ENCODE data around the gene STON2.
"Not testable (repeated sequence)": the region's sequence is repeated elsewhere in the genome, so short reads cannot be mapped to it uniquely, and the experiment has no call there.

STON2 gene

DNA sequence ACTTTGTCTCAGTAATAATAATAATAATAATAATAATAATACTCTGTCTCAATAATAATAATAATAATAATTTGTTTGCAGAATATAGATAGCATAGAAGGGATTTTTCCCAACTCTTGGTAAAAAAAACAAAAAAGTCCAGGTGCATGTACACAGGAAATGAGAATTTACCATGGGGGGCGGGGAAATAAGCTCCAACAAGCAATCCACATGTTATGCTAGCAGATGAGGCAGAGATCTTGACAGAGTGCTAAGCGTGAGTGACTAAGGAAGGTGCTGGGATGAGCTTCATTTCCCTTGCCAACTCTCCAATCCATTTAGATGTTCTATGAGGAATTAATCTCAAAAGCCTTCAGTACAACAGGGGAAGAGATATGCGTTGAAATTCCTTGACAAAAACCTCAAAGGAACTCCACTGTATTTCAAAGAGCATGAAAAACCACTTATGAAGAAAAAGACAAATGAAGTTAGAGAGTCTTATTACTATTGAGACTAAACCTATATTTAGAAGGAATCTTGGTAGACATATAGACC is 134.4 kb downstream of the STON2 start:
- DNase-seq (ENCODE audit: low read depth): no peak

DNA sequence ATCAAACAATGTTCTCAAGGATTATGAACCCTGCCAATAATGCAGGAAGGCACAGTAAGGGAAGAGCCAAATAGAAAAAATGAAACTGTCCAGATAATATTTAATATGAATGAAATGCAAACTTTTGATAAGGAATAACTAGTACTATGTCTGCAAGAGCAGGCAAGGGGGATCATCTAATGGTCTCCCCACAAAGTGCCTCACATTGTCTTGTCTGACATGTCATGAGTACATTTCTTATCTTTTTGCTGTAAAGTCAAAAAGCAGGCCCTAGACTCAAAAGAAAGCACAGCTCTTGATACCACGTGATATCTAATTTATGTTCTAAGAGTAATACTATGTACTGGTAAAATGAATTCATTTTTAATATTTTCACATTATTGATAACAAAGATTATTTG is 135.5 kb downstream of the STON2 start:
- no peak for DNase-seq (ENCODE audit: low read depth)

DNA sequence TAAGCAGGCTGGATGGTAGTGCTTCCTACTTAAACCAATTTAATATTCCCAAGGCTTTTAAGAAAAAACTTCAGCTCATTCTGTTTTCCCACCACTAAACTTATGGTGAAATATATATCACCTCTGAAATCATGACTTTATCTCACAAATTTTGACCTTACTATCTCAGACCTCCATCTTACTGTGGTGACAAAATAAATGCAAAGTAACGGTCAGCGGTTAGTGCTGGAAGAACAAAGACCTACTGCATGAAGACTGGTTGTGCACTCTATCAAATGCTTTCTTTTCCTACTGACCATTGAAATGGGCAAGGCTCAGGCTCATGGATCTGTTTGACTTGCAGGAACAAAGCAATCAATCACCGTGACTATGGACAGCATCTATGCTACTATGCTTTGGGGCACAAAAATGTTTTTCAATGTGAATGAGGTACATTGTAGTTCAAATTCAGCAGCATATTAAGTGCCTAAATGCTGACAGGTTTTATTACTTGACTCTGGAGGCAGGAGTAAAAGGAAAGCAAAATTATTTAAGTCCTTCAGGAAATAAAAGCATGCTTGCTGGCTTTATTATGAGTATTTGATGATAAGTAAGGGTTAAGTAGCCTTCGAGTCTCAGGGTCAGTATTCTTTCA is 136.2 kb downstream of the STON2 start:
- no peak for DNase-seq (ENCODE audit: low read depth)

DNA sequence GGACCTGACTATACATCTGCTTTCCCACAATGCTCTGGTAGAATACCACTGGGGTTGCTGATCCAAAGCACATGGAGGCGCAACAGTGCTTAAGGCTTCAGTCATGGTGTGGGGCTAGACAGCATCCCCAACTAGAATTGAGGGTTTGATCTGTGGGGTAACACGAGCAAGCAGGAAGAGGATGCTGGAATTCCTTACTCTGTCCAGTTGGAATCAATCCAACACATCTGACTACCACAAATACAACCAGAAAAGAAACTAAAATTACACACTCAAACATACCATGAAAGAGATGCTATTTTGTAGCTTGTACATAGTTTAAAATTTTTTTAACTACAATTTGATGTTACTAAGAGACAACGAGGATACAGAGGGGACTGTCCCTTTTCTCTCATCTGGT is 138.9 kb downstream of the STON2 start:
- no peak for DNase-seq (ENCODE audit: low read depth)

DNA sequence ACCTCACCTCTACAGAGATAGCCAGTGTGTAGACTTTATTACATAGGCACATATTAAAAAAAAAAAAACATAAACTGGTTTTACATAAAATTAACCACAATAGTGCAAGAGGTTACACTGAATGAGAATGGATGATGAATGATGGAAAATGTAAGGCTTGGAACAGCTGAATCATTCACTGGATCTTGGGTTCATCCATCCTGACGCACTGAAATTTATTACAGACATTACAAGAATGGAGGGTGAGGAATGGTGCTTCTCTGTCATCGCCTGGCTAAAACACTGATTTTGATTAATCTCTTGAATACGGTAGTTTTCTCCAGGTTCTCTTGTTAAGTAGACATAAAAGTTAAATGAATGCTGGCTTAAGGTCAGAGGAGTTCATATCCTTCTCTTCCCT is 139.4 kb downstream of the STON2 start:
- DNase-seq (ENCODE audit: low read depth): no peak

DNA sequence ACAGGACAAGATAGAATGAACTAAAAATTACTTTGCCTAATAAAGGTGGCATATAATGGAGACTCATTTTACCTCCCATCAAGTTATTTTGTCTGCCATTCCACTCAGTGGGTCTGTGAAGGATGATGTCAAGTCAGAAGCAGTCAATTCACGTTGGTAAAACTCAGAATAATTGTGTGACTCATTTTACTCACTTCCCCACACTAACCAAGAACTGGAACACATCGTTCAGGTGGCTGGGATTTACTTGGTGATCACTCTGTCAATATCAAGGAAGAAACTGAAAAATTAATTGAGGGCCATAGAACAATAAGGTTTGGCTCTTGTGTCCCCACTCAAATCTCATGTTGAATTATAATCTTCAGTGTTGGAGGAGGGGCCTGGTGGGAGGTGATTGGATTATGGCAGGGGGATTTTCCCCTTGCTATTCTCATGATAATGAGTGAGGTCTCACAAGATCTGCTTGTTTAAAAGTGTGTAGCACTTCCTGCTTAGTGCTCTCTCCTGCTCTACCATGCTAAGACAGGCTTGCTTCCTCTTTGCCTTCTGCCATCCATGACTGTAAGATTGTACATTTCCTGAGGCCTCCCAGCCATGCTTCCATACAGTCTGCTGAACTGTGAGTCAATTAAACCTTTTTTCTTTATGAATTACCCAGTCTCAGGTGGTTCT is 143.7 kb downstream of the STON2 start:
- DNase-seq (ENCODE audit: low read depth): no peak

DNA sequence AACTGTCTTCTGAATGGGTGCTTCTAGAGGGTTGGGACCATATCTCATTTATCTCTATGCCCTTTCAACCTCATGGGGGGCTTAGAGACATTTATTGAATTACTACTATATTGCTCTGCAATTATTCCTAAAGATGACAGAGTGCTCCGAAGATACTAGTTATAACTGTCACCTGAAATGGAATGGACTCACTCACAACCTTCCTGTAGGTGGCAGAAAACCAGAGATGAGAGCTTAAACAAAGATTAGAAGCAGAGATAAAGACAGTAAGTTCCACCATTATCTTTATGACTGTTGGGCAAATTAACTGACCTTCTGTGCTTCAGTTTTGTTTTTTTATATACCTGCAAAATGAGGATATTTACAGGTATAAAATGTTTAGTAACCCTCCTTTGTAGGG is 147.8 kb downstream of the STON2 start:
- no peak for DNase-seq (ENCODE audit: low read depth)

DNA sequence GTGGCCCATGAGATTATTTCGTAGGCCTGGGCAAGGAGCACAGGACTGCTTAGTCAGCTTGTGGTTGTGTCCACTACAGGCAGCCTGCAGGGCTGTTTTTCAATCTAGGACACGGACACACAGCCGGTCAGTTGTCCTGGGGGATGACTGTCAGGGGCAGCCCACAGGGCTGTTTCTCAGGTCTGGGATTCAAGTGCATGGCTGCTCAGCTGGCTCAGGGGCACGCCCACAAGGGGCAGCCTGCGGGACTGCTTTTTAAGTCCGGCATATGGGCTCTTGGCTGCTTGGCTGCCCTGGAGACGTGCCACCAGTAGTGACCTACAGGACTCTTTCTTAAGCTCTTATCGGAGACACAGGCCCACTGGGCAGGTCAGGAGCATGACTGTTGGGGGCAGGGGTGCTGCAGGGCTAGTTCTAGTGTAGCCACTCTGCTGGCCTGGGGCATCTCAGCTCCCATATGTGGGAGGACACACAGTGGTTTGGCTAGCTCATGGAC is 152.8 kb downstream of the STON2 start:
- DNase-seq (ENCODE audit: low read depth): peak; percentile 24

DNA sequence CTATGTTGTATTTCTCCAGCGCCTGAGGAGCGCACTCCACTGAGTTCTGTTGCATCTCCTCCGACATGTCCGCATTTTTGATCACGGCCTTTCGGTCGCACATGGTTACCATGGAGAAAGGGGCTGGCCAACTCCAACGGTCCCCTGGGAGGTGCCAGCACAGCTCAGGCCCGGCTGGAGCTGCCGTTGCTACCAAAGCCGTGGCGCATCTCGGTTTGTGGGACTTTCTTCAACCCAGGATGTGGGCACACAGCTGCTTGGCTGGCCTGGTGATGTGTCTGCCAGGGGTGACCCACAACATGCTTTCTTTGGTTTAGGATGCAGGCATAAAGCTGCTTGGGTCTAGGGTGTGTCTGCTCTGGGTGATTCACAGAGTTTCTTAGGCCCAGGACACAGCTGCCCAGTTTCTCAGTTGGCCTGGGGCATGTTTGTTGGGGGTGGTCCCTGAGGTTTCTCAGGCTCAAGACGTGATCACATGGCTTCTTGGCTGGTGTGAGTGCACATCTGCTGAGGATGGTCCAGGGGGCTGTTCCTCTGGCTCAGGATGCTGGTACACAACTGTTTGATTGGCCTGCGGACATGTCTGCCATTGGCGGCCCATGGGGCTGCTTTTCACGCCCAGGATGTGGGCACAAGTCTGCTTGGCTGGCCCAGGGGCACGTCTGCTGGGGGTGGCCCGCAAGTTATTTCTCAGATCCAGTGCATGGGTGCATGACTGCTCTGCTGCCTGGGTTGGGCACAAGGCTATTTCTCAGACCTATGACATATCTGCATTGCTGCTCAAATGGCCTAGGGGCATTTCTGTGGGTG is 153.5 kb downstream of the STON2 start:
- DNase-seq (ENCODE audit: low read depth): peak; percentile 38

DNA sequence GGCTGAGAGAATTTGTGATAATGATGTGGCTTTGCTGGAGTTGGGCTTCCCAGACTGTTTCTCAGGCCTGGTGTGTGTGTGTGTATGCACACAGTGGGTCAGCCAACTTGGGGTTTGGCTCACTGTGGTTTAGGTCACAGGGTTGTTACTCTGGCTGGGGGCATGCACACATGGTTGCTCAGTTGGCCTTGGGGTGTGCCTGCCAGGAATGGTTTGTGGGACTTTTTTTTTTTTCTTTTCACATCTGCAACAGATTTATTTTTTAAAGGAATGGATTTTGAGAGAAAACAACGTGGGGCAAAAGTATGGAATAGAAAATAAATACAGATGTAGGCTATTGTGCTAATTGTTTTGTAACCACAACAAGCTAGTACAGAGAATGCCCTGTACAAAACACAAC is 154.4 kb downstream of the STON2 start:
- DNase-seq (ENCODE audit: low read depth): peak; percentile 25

DNA sequence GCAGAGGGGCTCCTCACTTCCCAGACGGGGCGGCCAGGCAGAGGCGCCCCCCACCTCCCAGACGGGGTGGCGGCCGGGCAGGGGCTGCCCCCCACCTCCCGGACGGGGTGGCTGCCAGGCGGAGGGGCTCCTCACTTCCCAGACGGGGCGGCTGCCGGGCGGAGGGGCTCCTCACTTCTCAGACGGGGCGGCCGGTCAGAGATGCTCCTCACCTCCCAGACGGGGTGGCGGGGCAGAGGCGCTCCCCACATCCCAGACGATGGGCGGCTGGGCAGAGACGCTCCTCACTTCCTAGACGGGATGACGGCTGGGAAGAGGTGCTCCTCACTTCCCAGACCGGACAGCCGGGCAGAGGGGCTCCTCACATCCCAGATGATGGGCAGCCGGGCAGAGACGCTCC is 155.7 kb downstream of the STON2 start:
- not testable (repeated sequence) for DNase-seq (ENCODE audit: low read depth)

DNA sequence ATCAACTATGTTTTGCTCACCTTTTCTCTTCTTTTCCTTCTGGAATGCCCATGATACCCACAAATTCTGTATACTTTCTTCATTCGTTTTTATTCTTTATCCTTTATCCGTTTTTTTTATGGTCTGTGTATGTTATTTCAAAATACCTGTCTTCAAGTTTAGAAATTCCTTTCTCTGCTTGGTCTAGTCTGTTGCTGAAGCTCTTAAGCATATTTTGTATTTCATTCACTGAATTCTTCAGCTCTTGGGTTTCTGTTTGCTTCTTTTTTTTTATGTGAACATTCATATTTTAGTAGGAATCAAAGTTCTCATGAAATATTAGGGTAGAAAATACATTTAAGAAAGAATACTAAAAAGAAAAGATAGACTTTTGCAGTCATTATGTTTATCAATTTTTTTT is 156.6 kb downstream of the STON2 start:
- no peak for DNase-seq (ENCODE audit: low read depth)

DNA sequence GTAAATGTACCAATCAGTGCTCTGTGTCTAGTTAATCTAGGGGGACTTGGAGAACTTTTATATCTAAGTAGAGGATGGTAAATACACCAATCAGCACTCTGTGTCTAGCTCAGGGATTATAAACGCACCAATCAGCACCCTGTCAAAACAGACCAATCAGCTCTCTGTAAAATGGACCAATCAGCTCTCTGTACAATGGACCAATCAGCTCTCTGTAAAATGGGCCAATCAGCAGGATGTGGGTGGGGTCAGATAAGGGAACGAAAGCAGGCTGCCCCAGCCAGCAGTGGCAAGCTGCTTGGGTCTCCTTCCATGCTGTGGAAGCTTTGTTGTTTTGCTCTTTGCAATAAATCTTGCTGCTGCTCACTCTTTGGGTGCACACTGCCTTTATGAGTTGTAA is 163.3 kb downstream of the STON2 start:
- DNase-seq (ENCODE audit: low read depth): not testable (repeated sequence)

DNA sequence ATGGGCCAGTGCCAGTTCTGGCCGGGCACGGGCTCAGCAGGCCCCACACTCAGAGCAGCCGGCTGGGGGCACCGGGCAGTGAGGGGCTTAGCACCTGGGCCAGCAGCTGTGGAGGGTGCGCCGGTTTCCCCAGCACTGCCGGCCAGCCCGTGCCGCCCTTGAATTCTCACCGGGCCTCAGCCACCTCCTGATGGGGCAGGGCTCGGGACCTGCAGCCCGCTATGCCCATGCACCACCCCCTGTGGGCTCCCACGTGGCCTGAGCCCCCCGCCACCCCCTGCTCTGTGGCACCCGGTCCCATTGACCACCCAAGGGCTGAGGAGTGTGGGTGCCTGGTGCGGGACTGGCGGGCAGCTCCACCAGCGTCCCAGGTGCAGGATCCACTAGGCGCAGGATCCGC is 164.0 kb downstream of the STON2 start:
- DNase-seq (ENCODE audit: low read depth): no peak

DNA sequence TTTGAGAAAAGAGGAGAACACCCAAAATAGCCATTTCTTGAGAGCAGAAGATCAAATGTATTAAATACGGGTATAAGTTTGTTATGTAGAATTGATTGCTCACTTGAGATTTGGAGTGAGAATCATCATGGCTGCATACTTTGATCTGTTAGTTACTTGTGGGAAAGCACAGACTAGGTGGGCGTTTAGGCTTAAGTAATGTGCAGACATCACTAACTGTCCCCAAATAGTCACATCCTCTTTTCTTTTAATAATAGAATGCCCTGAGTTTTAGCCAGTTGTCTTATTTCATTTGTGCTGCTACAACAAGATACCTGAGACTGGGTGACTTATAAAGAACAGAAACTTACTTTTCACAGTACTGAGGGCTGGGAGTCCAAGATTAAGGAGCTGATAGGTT is 165.0 kb downstream of the STON2 start:
- no peak for DNase-seq (ENCODE audit: low read depth)

DNA sequence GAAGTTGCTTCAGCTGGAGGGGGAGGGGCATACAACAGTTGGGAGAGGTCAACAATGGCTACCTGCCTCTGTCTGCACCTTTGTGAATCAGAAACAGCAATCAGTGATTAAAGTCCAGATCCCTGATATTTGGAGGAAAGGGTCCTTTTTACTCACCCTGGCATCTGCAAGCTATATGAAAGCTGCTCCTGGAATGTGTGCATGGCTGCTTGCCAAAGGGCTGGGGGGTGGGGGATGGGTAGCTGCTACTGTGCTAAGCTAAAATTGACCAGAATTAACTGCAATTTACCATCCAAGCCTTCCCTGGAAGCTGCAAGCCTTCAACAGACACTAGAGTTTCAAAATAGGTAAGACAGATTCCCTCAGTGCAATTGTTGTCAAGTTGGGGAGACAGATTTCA is 165.8 kb downstream of the STON2 start:
- no peak for DNase-seq (ENCODE audit: low read depth)

DNA sequence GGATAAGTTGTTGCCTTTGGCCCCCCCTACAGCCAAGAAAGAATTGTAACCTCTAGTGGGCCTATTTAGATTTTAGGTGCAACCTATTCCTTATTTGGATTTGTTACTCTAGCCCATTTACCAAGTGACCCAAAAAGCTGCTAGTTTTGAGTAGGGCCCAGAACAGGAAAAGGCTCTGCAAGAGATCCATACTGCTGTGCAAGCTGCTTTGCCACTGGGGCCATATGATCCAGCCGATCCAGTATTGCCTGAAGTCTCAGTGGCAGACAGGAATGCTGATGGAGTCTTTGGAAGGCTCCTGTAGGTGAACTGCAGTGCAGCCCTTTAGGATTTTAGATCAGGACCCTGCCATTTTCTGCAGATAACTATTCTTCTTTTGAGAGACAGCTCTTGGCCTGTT is 166.5 kb downstream of the STON2 start:
- DNase-seq (ENCODE audit: low read depth): no peak

DNA sequence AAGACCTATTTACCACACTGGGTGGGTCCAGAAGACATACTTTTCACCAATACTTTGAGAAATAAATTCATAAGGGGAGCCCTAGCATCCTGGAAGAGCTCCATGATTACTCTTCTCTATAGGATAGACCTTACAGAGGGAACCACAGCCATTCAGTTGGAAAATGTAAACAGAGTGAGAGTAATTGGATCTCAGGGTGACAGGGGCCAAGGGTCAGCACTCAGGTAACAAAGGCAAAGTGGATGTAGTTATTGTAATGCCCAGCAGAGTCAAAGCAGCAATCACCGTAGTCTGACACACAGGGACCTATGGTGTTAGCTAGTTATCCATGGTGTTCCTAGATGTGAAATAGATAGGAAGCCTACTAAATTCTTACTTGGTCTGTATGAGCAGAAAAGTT is 168.6 kb downstream of the STON2 start:
- DNase-seq (ENCODE audit: low read depth): no peak

DNA sequence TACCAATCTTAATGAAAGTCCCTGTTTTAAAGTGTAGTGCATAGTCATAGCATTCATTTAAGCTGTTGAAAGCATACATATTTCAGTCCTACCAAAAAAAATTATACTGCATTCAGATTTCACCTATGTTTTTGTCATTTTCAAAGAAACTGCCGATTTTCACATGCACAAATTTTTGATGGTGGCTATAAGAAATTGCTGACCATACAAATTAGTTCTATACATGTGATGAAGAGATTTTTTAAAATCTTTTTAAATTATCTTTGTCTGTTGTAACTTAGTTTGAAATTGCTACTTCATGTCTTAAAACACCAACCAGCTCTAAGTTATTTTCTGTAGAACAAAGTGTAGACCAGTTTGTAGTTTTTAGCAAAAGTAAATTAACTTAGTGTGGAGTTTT is 175.9 kb downstream of the STON2 start:
- DNase-seq (ENCODE audit: low read depth): no peak

DNA sequence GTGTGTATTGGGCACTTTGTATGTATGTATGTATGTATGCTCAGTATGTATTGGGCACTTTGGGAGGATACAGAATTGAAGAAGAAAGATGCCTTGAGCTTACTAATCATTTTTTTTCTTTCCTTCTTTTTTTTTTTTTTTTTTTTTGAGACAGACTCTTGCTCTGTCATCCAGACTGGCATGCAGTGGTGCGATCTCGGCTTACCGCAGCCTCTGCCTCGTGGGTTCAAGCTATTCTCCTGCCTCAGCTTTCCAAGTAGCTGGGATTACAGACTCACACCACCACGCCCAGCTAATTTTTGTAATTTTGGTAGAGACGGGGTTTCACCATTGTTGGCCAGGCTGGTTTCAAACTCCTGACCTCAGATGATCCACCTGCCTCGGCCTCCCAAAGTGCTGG is 176.3 kb downstream of the STON2 start:
- not testable (repeated sequence) for DNase-seq (ENCODE audit: low read depth)

DNA sequence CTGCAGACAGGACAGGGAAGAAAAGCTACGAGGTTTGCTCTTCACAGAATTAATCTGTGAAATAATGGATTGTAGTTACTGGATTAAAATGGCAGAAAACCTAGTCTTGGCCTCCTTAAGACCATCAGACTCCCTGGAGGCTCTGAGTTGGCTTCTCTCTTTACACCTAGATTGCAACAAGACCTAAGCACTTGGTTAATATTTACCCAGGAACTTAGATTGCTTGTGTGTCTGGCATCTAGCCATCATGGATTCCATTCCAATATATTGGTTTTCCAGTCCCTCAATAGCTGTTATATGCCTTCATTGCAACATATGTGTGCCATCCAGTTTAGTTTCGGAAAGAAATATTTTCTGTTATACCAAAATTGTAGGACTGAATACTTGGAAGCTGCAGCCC is 177.4 kb downstream of the STON2 start:
- no peak for DNase-seq (ENCODE audit: low read depth)

DNA sequence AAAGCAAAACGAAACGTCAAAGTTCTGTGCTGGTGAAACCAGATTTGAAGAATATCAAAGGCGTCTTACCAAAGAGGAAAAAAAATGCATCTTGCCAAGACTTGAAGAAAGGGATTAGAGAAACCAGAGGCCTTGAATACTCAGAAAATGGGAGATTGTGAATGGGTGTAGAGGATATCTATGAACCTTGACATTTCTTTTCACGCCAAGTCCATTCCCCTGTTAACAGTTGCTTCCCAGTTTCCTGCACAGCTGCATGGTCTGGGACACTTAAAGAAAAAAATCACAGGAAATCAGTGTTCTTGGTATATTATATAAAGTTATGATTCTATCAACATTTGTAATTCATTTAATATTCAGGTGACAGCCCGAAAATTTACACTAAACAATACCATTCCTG is 178.0 kb downstream of the STON2 start:
- DNase-seq (ENCODE audit: low read depth): no peak

DNA sequence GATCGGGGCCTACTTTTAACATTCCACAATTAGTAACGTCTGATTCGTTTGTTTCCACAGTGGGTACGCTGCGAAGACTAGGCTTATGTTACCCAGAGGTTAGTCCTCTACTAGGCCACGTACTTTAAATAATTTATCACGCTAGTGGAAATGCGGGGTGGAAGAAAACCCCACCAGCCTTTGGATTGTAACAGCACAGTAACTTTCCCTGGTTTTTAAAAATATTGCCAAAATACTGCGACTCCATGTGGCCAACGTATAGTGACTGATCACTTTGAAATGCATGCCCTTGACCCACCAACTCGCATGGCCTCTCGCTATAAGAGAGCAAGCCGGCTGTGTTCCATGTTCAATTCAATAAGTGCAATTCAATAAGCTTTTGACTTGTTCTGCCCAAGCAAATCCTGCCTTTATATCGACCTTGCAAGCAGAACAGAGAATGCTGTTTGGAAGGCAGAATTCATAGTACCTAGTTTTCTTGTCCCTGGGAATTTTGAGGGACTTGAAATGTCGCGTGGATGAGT is 178.5 kb downstream of the STON2 start:
- DNase-seq (ENCODE audit: low read depth): no peak

Measured in GM04504 (cell line).